MM.1S (cell line): Measurements from ENCODE around the gene BDKRB1.

Experiments
- DNase-seq: peaks from one replicate; pipeline ENCODE4 v3.0.0-alpha.2; 2015
- H2AFZ ChIP-seq: fragments of 300-600 bp; sonication (generic); 2 replicates; pipeline ENCODE4 v1.6.0; 2016; ENCODE audit warnings: antibody characterized with exemption, low read length
- H3F3A ChIP-seq: fragments of 300-600 bp; sonication (generic); 2 replicates; pipeline ENCODE4 v1.6.1; 2016; ENCODE audit warnings: mild to moderate bottlenecking, antibody characterized with exemption, low read length, moderate library complexity, mixed read lengths; ENCODE audit not compliant: insufficient read depth
- H3K27ac ChIP-seq: fragments of 300-600 bp; sonication (generic); 2 replicates; pipeline ENCODE4 v1.5.1; 2016; ENCODE audit warnings: mild to moderate bottlenecking, low read length
- H3K27me3 ChIP-seq: fragments of 300-600 bp; sonication (generic); replicated peaks from 2 replicates; pipeline ENCODE4 v1.6.0; 2016; ENCODE audit warnings: low read length; ENCODE audit not compliant: insufficient read depth
- H3K36me3 ChIP-seq: fragments of 300-600 bp; sonication (generic); replicated peaks from 2 replicates; pipeline ENCODE4 v1.6.1; 2016; ENCODE audit warnings: mild to moderate bottlenecking, low read length, mixed read lengths; ENCODE audit not compliant: insufficient read depth
- H3K4me1 ChIP-seq: fragments of 300-600 bp; sonication (generic); 2 replicates; pipeline ENCODE4 v1.6.1; 2016; ENCODE audit warnings: low read length, mixed read lengths
- H3K4me2 ChIP-seq: fragments of 300-600 bp; sonication (generic); 2 replicates; pipeline ENCODE4 v1.6.0; 2016; ENCODE audit warnings: low read depth, low read length
- H3K4me3 ChIP-seq: fragments of 300-600 bp; sonication (generic); 2 replicates; pipeline ENCODE4 v1.5.1; 2016; ENCODE audit warnings: low read length, mixed read lengths
- H3K79me2 ChIP-seq: fragments of 300-600 bp; sonication (generic); 2 replicates; pipeline ENCODE4 v1.6.1; 2016; ENCODE audit warnings: mixed run types, low read length, mixed read lengths
- H3K9ac ChIP-seq: fragments of 300-600 bp; sonication (generic); 2 replicates; pipeline ENCODE4 v1.6.1; 2016; ENCODE audit warnings: low read length, mixed read lengths
- H3K9me2 ChIP-seq: fragments of 300-600 bp; sonication (generic); replicated peaks from 2 replicates; pipeline ENCODE4 v1.6.1; 2016; ENCODE audit warnings: mild to moderate bottlenecking, low read length, mixed read lengths; ENCODE audit not compliant: insufficient read depth
- H3K9me3 ChIP-seq: fragments of 300-600 bp; sonication (generic); replicated peaks from 2 replicates; pipeline ENCODE4 v1.6.1; 2016; ENCODE audit warnings: mild to moderate bottlenecking, low read length, mixed read lengths; ENCODE audit not compliant: insufficient read depth
- H4K20me1 ChIP-seq: fragments of 300-600 bp; sonication (generic); 2 replicates; pipeline ENCODE4 v1.6.1; 2016; ENCODE audit warnings: mild to moderate bottlenecking, low read length, moderate library complexity, mixed read lengths; ENCODE audit not compliant: insufficient read depth
- EZH2 ChIP-seq: fragments of 300-600 bp; sonication (generic); optimal IDR thresholded peaks from 2 replicates; pipeline ENCODE3; 2017; ENCODE audit warnings: low read depth, mild to moderate bottlenecking, antibody characterized with exemption, low read length, mixed read lengths
- EZH2phosphoT487 ChIP-seq: fragments of 300-600 bp; sonication (generic); IDR thresholded peaks from 2 replicates; pipeline ENCODE4 v1.6.1; 2018; ENCODE audit warnings: antibody characterized with exemption, low read length
- TF ChIP-seq, protein P1 (sequence below): fragments of 300-600 bp; sonication (generic); IDR thresholded peaks from 2 replicates; pipeline ENCODE4 v1.5.1; 2016; ENCODE audit warnings: antibody characterized with exemption, low read length, mixed read lengths

Gene BDKRB1

DNA sequence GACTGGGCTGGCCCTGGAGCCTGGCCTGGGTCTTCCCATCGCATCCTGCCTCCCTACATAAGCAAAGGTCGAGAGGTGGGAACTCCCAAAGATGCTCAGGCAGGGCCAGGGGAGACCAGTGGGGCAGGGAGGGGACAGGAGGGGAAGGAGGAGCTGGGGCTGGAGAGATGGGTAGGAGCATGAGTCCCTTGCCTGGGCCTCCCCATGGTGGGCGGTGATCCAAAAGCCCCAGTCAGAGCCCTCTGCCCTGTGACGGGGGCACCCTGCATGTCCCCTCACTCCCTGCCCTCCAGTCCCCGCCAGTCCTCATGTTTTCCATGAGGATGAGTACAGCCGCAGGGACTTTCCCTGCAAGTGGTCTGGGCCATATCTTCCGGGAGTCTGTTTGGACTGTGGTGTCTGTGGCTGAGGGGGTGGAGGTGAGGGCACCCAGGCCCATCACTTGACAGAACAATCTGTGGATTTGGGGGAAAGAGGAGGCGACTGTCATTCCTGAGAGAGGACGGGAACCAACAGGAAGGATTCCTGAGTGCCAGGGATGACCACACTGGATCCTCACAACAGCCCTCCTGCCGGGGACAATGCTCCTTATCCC is 42.0 kb upstream of the BDKRB1 start:
- no peak overlapping the region for H3K9ac ChIP-seq
- no peak for DNase-seq
- H2AFZ ChIP-seq, result no peak overlapping the region
- no peaks in the 10 kb centered on the region for H4K20me1 ChIP-seq
- H3K4me2 ChIP-seq, result no peak overlapping the region
- H3K9me2 ChIP-seq, result no peaks in the 10 kb centered on the region
- TF ChIP-seq EZH2 (no peak), EZH2phosphoT487 (no peak)
- TF ChIP-seq, protein P1, sequence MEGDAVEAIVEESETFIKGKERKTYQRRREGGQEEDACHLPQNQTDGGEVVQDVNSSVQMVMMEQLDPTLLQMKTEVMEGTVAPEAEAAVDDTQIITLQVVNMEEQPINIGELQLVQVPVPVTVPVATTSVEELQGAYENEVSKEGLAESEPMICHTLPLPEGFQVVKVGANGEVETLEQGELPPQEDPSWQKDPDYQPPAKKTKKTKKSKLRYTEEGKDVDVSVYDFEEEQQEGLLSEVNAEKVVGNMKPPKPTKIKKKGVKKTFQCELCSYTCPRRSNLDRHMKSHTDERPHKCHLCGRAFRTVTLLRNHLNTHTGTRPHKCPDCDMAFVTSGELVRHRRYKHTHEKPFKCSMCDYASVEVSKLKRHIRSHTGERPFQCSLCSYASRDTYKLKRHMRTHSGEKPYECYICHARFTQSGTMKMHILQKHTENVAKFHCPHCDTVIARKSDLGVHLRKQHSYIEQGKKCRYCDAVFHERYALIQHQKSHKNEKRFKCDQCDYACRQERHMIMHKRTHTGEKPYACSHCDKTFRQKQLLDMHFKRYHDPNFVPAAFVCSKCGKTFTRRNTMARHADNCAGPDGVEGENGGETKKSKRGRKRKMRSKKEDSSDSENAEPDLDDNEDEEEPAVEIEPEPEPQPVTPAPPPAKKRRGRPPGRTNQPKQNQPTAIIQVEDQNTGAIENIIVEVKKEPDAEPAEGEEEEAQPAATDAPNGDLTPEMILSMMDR, result no peak
- no peaks in the 10 kb centered on the region for H3K4me1 ChIP-seq
- no peaks in the 10 kb centered on the region for H3K79me2 ChIP-seq
- no peaks in the 10 kb centered on the region for H3K27me3 ChIP-seq
- no peak overlapping the region for H3K27ac ChIP-seq
- H3K4me3 ChIP-seq, result no peak overlapping the region
- no peaks in the 10 kb centered on the region for H3K36me3 ChIP-seq
- no peaks in the 10 kb centered on the region for H3F3A ChIP-seq
- H3K9me3 ChIP-seq, result no peaks in the 10 kb centered on the region

DNA sequence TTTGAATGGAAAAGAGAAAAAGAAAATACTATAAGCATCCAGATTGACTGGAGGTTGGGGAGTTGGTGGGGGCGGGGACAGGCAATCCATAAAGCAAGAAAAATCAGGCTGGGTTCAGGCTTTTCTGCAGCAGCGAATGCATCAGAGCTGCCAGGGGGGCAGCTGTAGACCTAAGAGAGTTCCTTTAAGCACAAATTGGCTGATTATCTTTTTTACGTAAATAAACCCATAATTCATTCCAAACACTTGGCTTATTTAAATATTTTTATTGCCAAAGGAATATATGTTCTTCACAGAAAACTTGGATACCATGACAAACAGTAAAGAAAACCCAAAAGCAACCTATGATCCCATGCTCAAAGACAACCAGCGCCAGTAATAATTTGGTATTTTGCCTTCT is 41.2 kb upstream of the BDKRB1 start:
- TF ChIP-seq EZH2phosphoT487, result no peak
- TF ChIP-seq, protein P1, result no peak
- no peak for TF ChIP-seq EZH2
- no peaks in the 10 kb centered on the region for H4K20me1 ChIP-seq
- H3K4me2 ChIP-seq, result no peak overlapping the region
- no peak overlapping the region for H3K9ac ChIP-seq
- no peaks in the 10 kb centered on the region for H3K4me1 ChIP-seq
- no peaks in the 10 kb centered on the region for H3K9me3 ChIP-seq
- H3K9me2 ChIP-seq, result no peaks in the 10 kb centered on the region
- DNase-seq, result no peak
- no peaks in the 10 kb centered on the region for H3K79me2 ChIP-seq
- H2AFZ ChIP-seq, result no peak overlapping the region
- H3K4me3 ChIP-seq, result no peak overlapping the region
- H3K27me3 ChIP-seq, result no peaks in the 10 kb centered on the region
- no peaks in the 10 kb centered on the region for H3F3A ChIP-seq
- H3K27ac ChIP-seq, result no peak overlapping the region
- no peaks in the 10 kb centered on the region for H3K36me3 ChIP-seq

DNA sequence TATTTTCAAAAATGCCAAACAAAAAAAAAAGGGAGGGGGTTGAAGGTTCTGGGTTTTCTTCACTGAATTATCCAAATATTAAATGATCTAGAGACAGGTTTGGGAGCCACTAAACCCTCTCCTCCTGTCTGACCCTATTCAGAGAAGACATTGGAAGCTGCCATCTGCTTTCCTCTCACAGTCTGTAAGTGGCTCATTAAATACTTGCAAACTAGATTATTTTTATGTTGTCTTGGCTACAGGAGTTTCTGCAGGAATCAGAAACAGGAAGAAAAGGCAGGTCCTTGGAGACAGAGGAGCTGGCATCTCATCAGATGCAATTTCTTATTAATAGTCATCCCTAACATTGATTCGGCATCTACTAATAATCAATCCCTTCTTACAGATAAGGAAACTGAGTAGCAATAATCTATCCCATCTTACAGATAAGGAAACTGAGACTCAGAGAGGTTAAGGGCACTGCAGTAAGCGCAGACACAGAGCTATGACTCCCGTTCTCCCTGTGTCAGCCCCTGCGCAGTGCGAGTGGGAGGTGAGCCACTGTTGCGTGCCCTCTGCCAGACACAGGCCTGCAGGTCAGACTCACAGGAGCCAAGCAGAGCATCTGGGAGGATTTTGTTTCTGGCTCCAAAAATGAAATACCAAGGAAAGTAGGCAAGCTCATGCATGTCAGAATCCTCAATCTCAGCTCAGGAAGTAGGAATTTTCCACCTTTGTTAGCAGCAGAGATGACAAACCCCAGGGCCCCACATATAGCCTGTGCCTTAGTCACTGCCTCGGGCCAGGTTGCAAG is 40.4 kb upstream of the BDKRB1 start:
- Histone ChIP-seq H3K4me3 (no peak overlapping the region), H3K79me2 (no peaks in the 10 kb centered on the region), H3K9me3 (no peaks in the 10 kb centered on the region), H2AFZ (no peak overlapping the region), H3K4me2 (no peak overlapping the region), H3K36me3 (no peaks in the 10 kb centered on the region), H3K4me1 (no peaks in the 10 kb centered on the region), H3K27ac (no peak overlapping the region), H4K20me1 (no peaks in the 10 kb centered on the region), H3K9ac (no peak overlapping the region), H3K9me2 (no peaks in the 10 kb centered on the region), H3F3A (no peaks in the 10 kb centered on the region), H3K27me3 (no peaks in the 10 kb centered on the region)
- TF ChIP-seq EZH2, result no peak
- DNase-seq, result no peak

DNA sequence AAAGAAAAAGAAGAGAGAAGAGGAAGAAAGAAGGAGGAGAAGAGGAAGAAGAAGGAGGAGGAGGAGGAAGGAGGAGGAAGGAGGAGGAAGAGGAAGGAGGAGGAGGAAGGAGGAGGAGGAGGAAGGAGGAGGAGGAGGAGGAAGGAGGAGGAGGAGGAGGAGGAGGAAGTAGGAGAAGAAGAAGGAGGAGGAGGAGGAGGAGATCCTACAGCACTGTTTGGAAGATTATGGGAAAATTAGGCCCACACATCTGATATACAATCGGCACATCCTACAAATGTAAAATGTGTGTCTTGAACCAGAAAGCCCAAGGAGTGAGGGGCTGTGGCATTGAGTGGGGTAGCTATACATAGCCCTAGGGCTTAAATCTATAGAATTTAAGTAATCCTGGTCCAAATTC is 39.4 kb upstream of the BDKRB1 start:
- DNase-seq, result no peak
- Histone ChIP-seq H4K20me1 (no peaks in the 10 kb centered on the region), H3K4me2 (no peak overlapping the region), H3K9me3 (no peaks in the 10 kb centered on the region), H3K79me2 (no peaks in the 10 kb centered on the region), H3K9ac (no peak overlapping the region), H2AFZ (no peak overlapping the region), H3K27ac (no peak overlapping the region), H3K36me3 (no peaks in the 10 kb centered on the region), H3K9me2 (no peaks in the 10 kb centered on the region), H3K27me3 (no peaks in the 10 kb centered on the region), H3K4me3 (no peak overlapping the region), H3K4me1 (no peaks in the 10 kb centered on the region), H3F3A (no peaks in the 10 kb centered on the region)
- TF ChIP-seq EZH2phosphoT487, result no peak
- TF ChIP-seq, protein P1, result no peak
- no peak for TF ChIP-seq EZH2
